Lung (tissue), 12 donors: ENCODE measurements around the gene DSG2. TPM values are rescaled to one million over a fixed set of nuclear protein-coding genes. Genes with fewer than 3 reads are reported as not detected.

ENCODE experiments used
- ATAC-seq: fragments of 200-7000 bp; cut with Tn5 transposase; one replicate; pipeline ENCODE4 v1.9.1; 2020; ENCODE audit warnings: moderate number of reproducible peaks; ENCODE audit not compliant: insufficient read depth, low FRiP score
- DNase-seq, 3 donors: peaks; one replicate each; pipeline ENCODE4 v3.0.0-alpha.2; 2013 to 2017
- H3K27ac ChIP-seq, 2 donors: one replicate each; pipeline ENCODE4 v1.5.1; 2013; ENCODE audit warnings: mild to moderate bottlenecking in 2 of 2, moderate library complexity in 2 of 2, control low read depth in 1 of 2, inconsistent platforms in 1 of 2, low read depth in 1 of 2, low read length in 1 of 2
- H3K27me3 ChIP-seq, 3 donors: one replicate each; pipeline ENCODE4 v1.5.1; 2013; ENCODE audit warnings: low read length in 2 of 3; ENCODE audit not compliant: control insufficient read depth in 3 of 3, insufficient read depth in 3 of 3
- H3K36me3 ChIP-seq, 4 donors: one replicate each; pipeline ENCODE4 v1.5.1; 2013; ENCODE audit warnings: low read length in 4 of 4, mild to moderate bottlenecking in 1 of 4, moderate library complexity in 1 of 4; ENCODE audit not compliant: control insufficient read depth in 4 of 4, insufficient read depth in 4 of 4
- H3K4me1 ChIP-seq, 5 donors: one replicate each; pipeline ENCODE4 v1.5.1; 2013; ENCODE audit warnings: low read length in 5 of 5, mild to moderate bottlenecking in 2 of 5, moderate library complexity in 1 of 5; ENCODE audit not compliant: control insufficient read depth in 5 of 5, insufficient read depth in 5 of 5
- H3K4me3 ChIP-seq: one replicate; pipeline ENCODE4 v1.5.1; 2013; ENCODE audit warnings: mild to moderate bottlenecking, control low read depth, moderate library complexity
- H3K9ac ChIP-seq, 2 donors: one replicate each; pipeline ENCODE4 v1.5.1; 2013; ENCODE audit warnings: low read length in 2 of 2, control low read depth in 1 of 2; ENCODE audit not compliant: insufficient read depth in 1 of 2
- H3K9me3 ChIP-seq, 4 donors: one replicate each; pipeline ENCODE4 v1.5.1; 2013; ENCODE audit warnings: low read length in 3 of 4, mild to moderate bottlenecking in 1 of 4, moderate library complexity in 1 of 4; ENCODE audit not compliant: control insufficient read depth in 4 of 4, insufficient read depth in 3 of 4
- CTCF ChIP-seq: IDR thresholded peaks from 2 replicates; pipeline ENCODE4 v1.5.1; 2012; ENCODE audit warnings: mild to moderate bottlenecking; ENCODE audit errors: control extremely low read depth, extremely low read depth
- WGBS, 2 donors: extraction: QIAGEN DNeasy Blood & Tissue Kit; methylation state at CpG; one replicate each; pipeline ENCODE4 v1.1.7; 2013; 5-methylcytosine and 5-hydroxymethylcytosine counted together
- polyA plus RNA-seq, 2 donors: library from polyadenylated mRNA; stranded (reverse); fragments of 200-250 nt; gene quantifications; one replicate each; pipeline ENCODE4 v1.2.1, GENCODE V29; 2013
- total RNA-seq, 2 donors: library from RNA; depleted of rRNA in 1 of 2; stranded (reverse); fragments of >200 nt in 1 of 2; gene quantifications; one replicate each; pipeline ENCODE4 v1.2.1, GENCODE V29; 2014 to 2021
- donor health status: control.
- donor health status: control.
- donor health status: Bipolar disorder and iron deficiency.
- donor health status: healthy.
- donor health status: DM: yes; HTN: yes; CAD: no.

DSG2 gene
- total and polyA plus RNA-seq, 4 donors = 8.9 to 28.0 (median 21.6) TPM

GRCh38 chr18:31503011-31503410 lies 5.0 kb downstream of the DSG2 start:
- DNase-seq = no peak
- peaks cover 0 to 6% (median 4%) of the 10 kb centered on the region in 5 donors for H3K4me1 ChIP-seq
- no peaks in the 10 kb centered on the region for H3K27me3 ChIP-seq
- TF ChIP-seq CTCF = no peak
- H3K9ac ChIP-seq = no peak overlapping the region
- ATAC-seq = no peak
- no peak overlapping the region for H3K4me3 ChIP-seq
- 96 to 98% methylated on average over 4 of the region's 4 CpGs for WGBS, 2 donors
- peaks cover 0 to 2% (median 0%) of the 10 kb centered on the region in 4 donors for H3K9me3 ChIP-seq
- no peaks in the 10 kb centered on the region for H3K36me3 ChIP-seq
- H3K27ac ChIP-seq = no peak overlapping the region

GRCh38 chr18:31504455-31505147 lies 6.6 kb downstream of the DSG2 start:
- H3K9ac ChIP-seq = no peak overlapping the region
- TF ChIP-seq CTCF = no peak
- no peak for DNase-seq
- no peak for ATAC-seq
- peaks cover 0 to 2% (median 1%) of the 10 kb centered on the region in 5 donors for H3K4me1 ChIP-seq
- H3K27me3 ChIP-seq = no peaks in the 10 kb centered on the region
- 66 to 71% methylated on average over 10 of the region's 10 CpGs for WGBS, 2 donors
- H3K27ac ChIP-seq = no peak overlapping the region
- H3K9me3 ChIP-seq = peaks cover 0 to 2% (median 0%) of the 10 kb centered on the region in 4 donors
- no peaks in the 10 kb centered on the region for H3K36me3 ChIP-seq
- no peak overlapping the region for H3K4me3 ChIP-seq

GRCh38 chr18:31505156-31505555 lies 7.2 kb downstream of the DSG2 start:
- ATAC-seq = no peak
- 45 to 62% methylated on average over 6 of the region's 6 CpGs for WGBS, 2 donors
- Histone ChIP-seq H3K9me3 (peaks cover 0 to 1% (median 0%) of the 10 kb centered on the region in 4 donors), H3K36me3 (no peaks in the 10 kb centered on the region), H3K4me1 (peaks cover 0 to 2% (median 0%) of the 10 kb centered on the region in 5 donors), H3K27me3 (no peaks in the 10 kb centered on the region), H3K9ac (no peak overlapping the region), H3K4me3 (no peak overlapping the region), H3K27ac (no peak overlapping the region)
- DNase-seq = no peak
- TF ChIP-seq CTCF = no peak
